Endothelial cell of umbilical vein (primary cell): ENCODE results near the gene MAMSTR. TPM values are rescaled to one million over a fixed set of nuclear protein-coding genes. Genes with fewer than 3 reads are reported as not detected.

ENCODE experiments used
- BruUV-seq: library from RNA; stranded (reverse); fragments of 400-500 nt; replicated peaks from 2 replicates; lab custom pipeline; 2021; lab: Mats Ljungman, UMichigan
- CTCF ChIA-PET: fragments of 300-600, 350-600 bp; sonication (Branson Sonifier 250); formaldehyde crosslinking; loops from one replicate; lab custom pipeline; 2021; ENCODE audit warnings: antibody characterized with exemption, inconsistent platforms; lab: Charles Lee
- POLR2A ChIA-PET: fragments of 300-600, 350-600 bp; sonication (Branson Sonifier 250); formaldehyde crosslinking; loops from one replicate; lab custom pipeline; 2021; ENCODE audit warnings: antibody characterized with exemption, inconsistent platforms; lab: Charles Lee
- DNase-seq: peaks from one replicate; pipeline ENCODE4 v3.0.0-alpha.2; 2011; ENCODE audit warnings: low read depth, low spot score
- FAIRE-seq: peaks from 2 replicates; lab custom pipeline; 2011; peaks lifted over from hg19 to GRCh38; lab: Jason Lieb, UNC
- H2AFZ ChIP-seq: 2 replicates; pipeline ENCODE4 v1.6.0; 2012; ENCODE audit warnings: low read depth, low read length, control low read depth, inconsistent platforms
- H3K27ac ChIP-seq: 2 replicates; pipeline ENCODE4 v1.5.1; 2011; ENCODE audit warnings: low read depth, mild to moderate bottlenecking, control low read depth, low read length, moderate library complexity; ENCODE audit not compliant: insufficient read depth
- H3K27me3 ChIP-seq, 2 experiments: 2 replicates each; pipeline versions ENCODE4 v1.6.0 to v1.6.1; 2011; ENCODE audit warnings: low read length in 2 of 2, mixed read lengths in 1 of 2; ENCODE audit not compliant: control insufficient read depth in 2 of 2, insufficient read depth in 2 of 2
- H3K36me3 ChIP-seq, 2 experiments: 2 replicates in 1 of 2; 3 replicates in 1 of 2; pipeline ENCODE4 v1.5.1; 2011; ENCODE audit warnings: low read length in 2 of 2, mild to moderate bottlenecking in 1 of 2, moderate library complexity in 1 of 2; ENCODE audit not compliant: control insufficient read depth in 2 of 2, insufficient read depth in 2 of 2; ENCODE audit errors: extremely low read depth in 1 of 2
- H3K4me1 ChIP-seq: 3 replicates; pipeline ENCODE4 v1.5.1; 2011; ENCODE audit warnings: mild to moderate bottlenecking, low read length; ENCODE audit not compliant: control insufficient read depth, insufficient read depth; ENCODE audit errors: extremely low read depth
- H3K4me2 ChIP-seq: 2 replicates; pipeline ENCODE4 v1.6.1; 2011; ENCODE audit warnings: low read length, control low read depth, mixed read lengths; ENCODE audit not compliant: insufficient read depth
- H3K4me3 ChIP-seq, 3 experiments: fragments of 200-600 bp in 1 of 3; sonication (generic), shearing (Covaris generic) in 1 of 3; replicated peaks in 1 of 3; 2 replicates each; pipeline ENCODE4 v1.5.1; 2011 to 2016; ENCODE audit warnings: control low read depth in 3 of 3, low read length in 3 of 3, mild to moderate bottlenecking in 2 of 3, inconsistent platforms in 1 of 3, low read depth in 1 of 3, moderate library complexity in 1 of 3; ENCODE audit not compliant: insufficient read depth in 1 of 3
- H3K79me2 ChIP-seq: 2 replicates; pipeline ENCODE4 v1.6.0; 2012; ENCODE audit warnings: low read length, inconsistent platforms; ENCODE audit not compliant: control insufficient read depth, insufficient read depth
- H3K9ac ChIP-seq: replicated peaks from 2 replicates; pipeline ENCODE3; 2011; ENCODE audit warnings: low read length, control low read depth; ENCODE audit not compliant: insufficient read depth; ENCODE audit errors: extremely low read depth
- H3K9me1 ChIP-seq: replicated peaks from 3 replicates; pipeline ENCODE4 v1.6.0; 2011; ENCODE audit warnings: mild to moderate bottlenecking, low read length; ENCODE audit not compliant: control insufficient read depth, insufficient read depth; ENCODE audit errors: extremely low read depth
- H3K9me3 ChIP-seq: replicated peaks from 2 replicates; pipeline ENCODE4 v1.5.1; 2012; ENCODE audit warnings: low read length, inconsistent platforms; ENCODE audit not compliant: control insufficient read depth, insufficient read depth
- H4K20me1 ChIP-seq: replicated peaks from 2 replicates; pipeline ENCODE3; 2011; ENCODE audit warnings: mild to moderate bottlenecking, low read length; ENCODE audit not compliant: control insufficient read depth, insufficient read depth; ENCODE audit errors: extremely low read depth
- CTCF ChIP-seq, 2 donors: IDR thresholded peaks; 1 replicate in 1 of 2; 2 replicates in 1 of 2; pipeline ENCODE4 v1.5.1; 2011; ENCODE audit warnings: low read length in 2 of 2, mild to moderate bottlenecking in 2 of 2, moderate library complexity in 2 of 2, control low read depth in 1 of 2, inconsistent platforms in 1 of 2, low read depth in 1 of 2; ENCODE audit not compliant: insufficient read depth in 1 of 2; ENCODE audit errors: extremely low read depth in 1 of 2
- EZH2 ChIP-seq: IDR thresholded peaks from 2 replicates; pipeline ENCODE4 v1.6.1; 2012; ENCODE audit warnings: borderline replicate concordance, low read depth, mild to moderate bottlenecking, moderate library complexity, low read length, inconsistent platforms; ENCODE audit not compliant: severe bottlenecking
- FOS ChIP-seq: IDR thresholded peaks from 2 replicates; pipeline ENCODE4 v1.6.1; 2011; ENCODE audit warnings: mild to moderate bottlenecking, low read length, moderate library complexity, borderline replicate concordance; ENCODE audit not compliant: insufficient read depth
- GATA2 ChIP-seq: IDR thresholded peaks from 2 replicates; pipeline ENCODE4 v1.7.0; 2011; ENCODE audit warnings: low read depth, mild to moderate bottlenecking, moderate library complexity, mixed read lengths, low read length; ENCODE audit not compliant: insufficient read length, insufficient read depth
- JUN ChIP-seq: IDR thresholded peaks from 2 replicates; pipeline ENCODE4 v1.6.1; 2011; ENCODE audit warnings: borderline replicate concordance, low read depth; ENCODE audit not compliant: insufficient read length, insufficient read depth
- MAX ChIP-seq: IDR thresholded peaks from 2 replicates; pipeline ENCODE4 v1.6.1; 2011; ENCODE audit not compliant: insufficient read depth, insufficient read length
- MYC ChIP-seq: IDR thresholded peaks from one replicate; pipeline ENCODE4 v1.6.1; 2011; ENCODE audit warnings: mild to moderate bottlenecking, low read depth, low read length
- POLR2A ChIP-seq: IDR thresholded peaks from 2 replicates; pipeline ENCODE4 v1.6.1; 2012; ENCODE audit warnings: low read depth, mild to moderate bottlenecking, control low read depth, low read length
- POLR2AphosphoS5 ChIP-seq: IDR thresholded peaks from 2 replicates; pipeline ENCODE4 v1.6.1; 2012; ENCODE audit warnings: low read depth, mild to moderate bottlenecking, control low read depth, low read length, moderate library complexity; ENCODE audit not compliant: insufficient read depth
- dilution Hi-C: fragments of 300-500 bp; cut with MboI; formaldehyde crosslinking; loops from one replicate; pipeline ENCODE4 v1.15.0; 2019; ENCODE audit warnings: low sequenced_read_pairs; ENCODE audit not compliant: extremely low pct_ligation_motif_present
- intact Hi-C: fragments of 100-400 bp; cut with micrococcal nuclease; formaldehyde crosslinking; loops from one replicate; pipeline ENCODE4 v1.10.0; 2022
- polyA plus RNA-seq, 4 experiments: library from polyadenylated mRNA; depleted of rRNA in 3 of 4; stranded (reverse) in 3 of 4; unstranded in 1 of 4; fragments of >200 nt; gene quantifications; 2 replicates each; pipeline versions ENCODE4 v1.2.1 to v1.2.3, GENCODE V29; 2011 to 2012; ENCODE audit warnings: missing spikeins in 1 of 4
- total RNA-seq: library from RNA; stranded (reverse); gene quantifications from 2 replicates; pipeline ENCODE4 v1.2.3, GENCODE V29; 2021

The MAMSTR gene
- total and polyA plus RNA-seq, 2 donors (not counting 3 experiments of a cell fraction or from before 2014, with no cell fraction given), result 0.57 to 0.84 TPM

- dilution Hi-C loops (no loop called here), intact Hi-C loops (no loop called here)
- no peak for DNase-seq
- Histone ChIP-seq H2AFZ (no peak overlapping the region), H3K4me3 (no peak overlapping the region), H3K79me2 (peaks cover 5% of the 10 kb centered on the region), H3K4me1 (peaks cover 33% of the 10 kb centered on the region), H3K9me1 (no peaks in the 10 kb centered on the region), H3K27ac (no peak overlapping the region), H3K9me3 (no peaks in the 10 kb centered on the region), H3K36me3 (peaks cover 17 to 34% of the 10 kb centered on the region in 2 experiments), H4K20me1 (no peaks in the 10 kb centered on the region), H3K27me3 (no peaks in the 10 kb centered on the region), H3K9ac (no peak overlapping the region), H3K4me2 (no peak overlapping the region)
- POLR2A ChIA-PET, result interaction anchor here (0.8 kb wide), 1 partner anchor 18 kb away, joined by 3 read pairs; the partner anchor contains the start of gene IZUMO1
- no peak for TF ChIP-seq CTCF (IDR thresholded peaks at IDR 0.05; ENCODE audit: extremely low read depth in 1 of 2, insufficient read depth in 1 of 2, low read depth in 1 of 2, low read length in 2 of 2)
- no peak for TF ChIP-seq POLR2AphosphoS5
- TF ChIP-seq JUN, result no peak
- TF ChIP-seq POLR2A, result no peak
- no peak for TF ChIP-seq MAX
- TF ChIP-seq MYC, result no peak
- no peak for TF ChIP-seq EZH2
- TF ChIP-seq FOS, result no peak
- no peak for TF ChIP-seq GATA2
- CTCF ChIA-PET, result interaction anchor here (1.5 to 2.4 kb wide), 2 partner anchors 10 to 16 kb away, joined by 3 to 10 read pairs; no protein-coding TSS in a partner anchor
- BruUV-seq, result no TSS peak
- no peak for FAIRE-seq
Measured at GRCh38 chr19:48728911-48729664, 9.6 kb upstream of the MAMSTR start.
